NCI-H748 (cell line): ENCODE results near the gene MAD2L2.
A peak's percentile ranks its signal among the peaks of the same experiment; 100 is the strongest.

Source experiments
- DNase-seq: peaks from one replicate; lab custom pipeline; 2025; ENCODE audit not compliant: unreplicated experiment; lab: John Stamatoyannopoulos, UW

MAD2L2 gene

GRCh38 chr1:11654137-11654938 lies 26.6 kb downstream of the MAD2L2 start, which contains the start of the genes FBXO2 and FBXO44:
FBXO2 (minus strand) TSS chr1:11654429; CDS start chr1:11654340, 89 bp downstream.
FBXO44 (plus strand) TSS chr1:11654877; CDS start chr1:11655836, 959 bp downstream.
- DNase-seq = peak; percentile 43

GRCh38 chr1:11653861-11654136 lies 27.1 kb downstream of the MAD2L2 start:
- no peak for DNase-seq

DNA sequence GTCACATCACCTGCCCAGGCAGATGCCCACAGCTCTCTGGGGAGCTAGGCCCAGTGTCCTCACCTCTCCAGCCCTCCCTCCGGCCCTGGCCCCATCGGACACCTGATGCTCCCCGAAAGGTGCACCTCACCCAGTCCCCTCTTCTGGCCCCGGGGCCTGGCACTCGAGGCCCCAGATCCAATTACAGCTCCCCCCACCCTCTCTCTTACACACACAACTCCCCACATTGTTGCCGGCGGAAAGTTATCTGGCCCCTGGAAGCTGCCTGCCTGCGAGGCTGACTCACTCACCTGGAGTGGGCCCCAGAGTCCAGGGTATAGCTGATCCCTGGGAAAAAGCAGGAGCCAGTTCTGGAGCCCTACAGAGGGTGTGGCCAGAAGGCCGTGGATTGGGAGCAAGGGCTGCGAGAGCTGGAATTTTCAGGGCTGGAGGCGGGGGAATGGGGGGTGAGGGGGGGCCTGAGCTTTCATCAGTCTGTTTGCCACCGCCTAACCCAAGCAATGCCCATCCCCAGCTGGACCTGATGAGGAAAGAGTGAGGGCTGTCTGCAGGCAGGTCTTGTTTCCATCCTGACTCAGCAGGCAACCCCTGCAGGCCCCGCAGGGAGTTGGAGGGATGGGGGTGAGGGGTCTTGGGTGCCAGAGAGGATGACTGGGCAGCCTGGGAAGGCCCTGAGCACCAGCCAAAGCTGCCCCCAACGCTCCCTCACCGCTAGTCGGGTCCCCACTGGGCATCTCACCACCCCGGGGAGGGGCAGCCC lies 27.7 kb downstream of the MAD2L2 start:
- no peak for DNase-seq

GRCh38 chr1:11652203-11652780 lies 28.7 kb downstream of the MAD2L2 start:
- DNase-seq = no peak

DNA sequence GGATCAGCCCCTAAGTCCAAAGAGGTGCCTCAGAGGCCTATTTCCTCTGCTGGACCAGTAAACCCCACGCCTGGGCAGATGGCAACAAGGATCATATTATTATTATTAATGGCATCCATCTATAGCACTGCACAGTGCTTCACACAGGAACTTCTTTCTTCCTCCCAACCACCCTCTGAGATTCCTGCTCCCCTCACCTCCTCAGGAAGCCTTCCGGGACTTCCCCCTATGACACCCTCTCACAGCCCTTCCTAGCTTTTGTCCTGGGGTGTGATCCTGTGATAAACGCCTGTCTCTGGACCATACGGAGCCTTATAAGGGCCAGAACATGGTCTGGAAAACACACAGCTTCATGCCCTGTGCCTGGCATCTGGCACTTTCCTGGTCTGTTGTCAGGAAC lies 29.9 kb downstream of the MAD2L2 start:
- DNase-seq = no peak

- peak; percentile 82 for DNase-seq
These were observed 30.5 kb downstream of the MAD2L2 start for GRCh38 chr1:11650331-11650991.

- no peak for DNase-seq
These were observed 31.2 kb downstream of the MAD2L2 start for GRCh38 chr1:11649624-11650330.

GRCh38 chr1:11649237-11649623 lies 31.7 kb downstream of the MAD2L2 start:
- no peak for DNase-seq

DNA sequence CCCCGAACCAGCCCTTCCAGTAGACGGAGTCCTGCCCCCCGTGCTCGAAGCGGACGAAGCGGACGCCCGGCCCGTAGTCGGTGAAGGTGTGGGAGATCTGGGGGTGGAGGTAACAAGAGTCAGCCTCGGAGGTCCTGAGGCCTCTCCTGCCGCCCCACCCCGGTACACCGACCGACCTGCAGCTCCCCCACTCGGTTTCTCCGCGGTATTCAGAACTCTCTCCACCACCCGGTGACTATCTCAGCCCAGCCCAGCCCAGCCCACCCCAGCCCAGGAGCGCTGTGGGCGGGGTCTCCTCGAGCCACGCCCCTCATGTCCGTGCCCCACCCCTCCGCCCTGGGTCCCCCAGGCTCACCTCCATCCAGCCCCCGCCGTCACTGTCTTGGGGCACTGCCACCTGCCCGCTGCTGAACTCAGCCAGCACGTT lies 32.2 kb downstream of the MAD2L2 start:
- peak; percentile 36 for DNase-seq

GRCh38 chr1:11648039-11648438 lies 32.9 kb downstream of the MAD2L2 start:
- DNase-seq = no peak

- DNase-seq = no peak
These were observed 33.6 kb downstream of the MAD2L2 start for GRCh38 chr1:11647333-11647732.

GRCh38 chr1:11646317-11646716 lies 34.6 kb downstream of the MAD2L2 start:
- no peak for DNase-seq

- DNase-seq = peak; percentile 67
These were observed 35.2 kb downstream of the MAD2L2 start for GRCh38 chr1:11645670-11646265.

GRCh38 chr1:11645270-11645669 lies 35.7 kb downstream of the MAD2L2 start:
- DNase-seq = no peak

DNA sequence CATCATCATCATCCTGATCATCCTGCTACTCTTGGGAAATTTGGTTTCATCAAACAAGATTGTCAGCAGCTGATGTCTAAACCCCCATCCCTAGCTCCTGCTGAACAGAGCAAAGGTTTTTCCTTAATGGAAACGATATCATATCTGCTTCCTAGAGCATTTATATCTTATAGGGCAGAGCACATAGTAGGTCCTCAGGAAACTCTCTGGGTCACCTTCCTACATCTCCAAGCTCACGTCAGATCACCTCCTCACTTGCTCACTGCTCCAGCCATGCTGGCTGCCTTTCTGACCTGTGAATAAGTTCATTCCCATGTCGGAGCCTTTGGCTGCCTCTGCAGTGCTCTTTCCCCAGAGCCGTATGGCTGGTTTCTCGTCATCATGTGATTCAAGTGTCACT lies 37.2 kb downstream of the MAD2L2 start:
- DNase-seq = no peak

GRCh38 chr1:11642418-11643017 lies 38.4 kb downstream of the MAD2L2 start:
- DNase-seq = peak; percentile 52

DNA sequence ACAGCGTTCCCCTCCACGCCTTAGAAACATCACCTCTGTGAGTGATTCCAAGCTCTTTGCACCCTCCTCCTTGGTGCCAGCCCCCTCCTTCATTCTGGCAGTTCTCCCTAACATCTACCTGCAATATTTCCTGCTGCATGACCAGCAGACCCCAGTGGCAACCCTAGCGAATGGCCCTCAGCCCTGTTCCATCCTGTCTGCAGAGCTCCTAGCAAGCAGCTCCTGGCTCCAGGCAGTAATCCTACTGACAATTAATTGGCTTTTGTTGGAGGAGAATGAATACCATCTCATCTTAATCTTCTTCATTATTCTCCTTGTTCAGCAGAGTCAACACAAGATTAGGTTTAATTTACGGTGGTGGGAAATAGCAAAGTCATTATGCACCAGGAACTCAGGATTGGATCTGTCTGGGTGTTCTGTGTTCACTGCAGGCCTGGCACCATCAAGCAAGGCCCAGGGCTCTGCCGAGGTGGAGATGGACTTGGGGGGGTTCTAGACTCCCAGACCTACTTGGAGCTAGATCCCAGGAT lies 39.1 kb downstream of the MAD2L2 start:
- no peak for DNase-seq

DNA sequence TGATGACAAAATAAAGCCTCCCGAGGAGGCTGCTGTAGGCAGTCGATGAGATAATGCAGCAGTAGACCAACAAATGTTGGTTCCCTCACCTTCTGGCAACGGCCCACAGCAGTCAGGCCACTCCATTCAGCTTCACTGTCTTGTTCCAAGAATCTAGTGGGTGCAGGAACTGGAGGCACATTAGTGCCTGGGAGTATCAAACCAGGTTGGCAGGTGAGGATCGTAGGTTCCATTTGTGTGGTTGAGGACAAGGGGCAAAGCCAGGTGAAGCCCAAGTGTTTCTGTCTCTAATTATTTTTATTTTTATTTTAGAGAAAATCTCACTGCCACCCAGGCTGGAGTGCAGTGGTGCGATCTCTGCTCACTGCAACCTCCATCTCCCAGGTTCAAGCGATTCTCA lies 40.0 kb downstream of the MAD2L2 start:
- no peak for DNase-seq

- no peak for DNase-seq
These were observed 40.8 kb downstream of the MAD2L2 start for GRCh38 chr1:11640101-11640500.

DNA sequence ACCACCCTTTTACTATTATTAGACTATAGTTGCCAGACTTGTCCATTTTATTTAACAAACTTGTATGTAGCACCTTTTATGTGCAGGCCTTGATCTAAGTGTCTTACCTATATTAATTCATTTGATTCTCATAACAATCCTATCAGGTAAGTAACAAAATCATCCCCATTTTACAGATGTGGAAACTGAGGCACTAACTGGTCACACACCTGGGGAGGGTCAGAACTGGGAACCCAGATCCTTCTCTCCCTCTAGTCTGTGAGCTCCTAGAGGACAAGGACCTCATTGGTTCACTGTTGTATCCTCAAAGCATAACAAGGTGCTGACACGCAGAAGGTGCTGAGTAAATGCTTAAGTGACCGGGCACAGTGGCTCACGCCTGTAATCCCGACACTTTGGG lies 41.6 kb downstream of the MAD2L2 start:
- no peak for DNase-seq
